HCT116 (cell line): Measurements from ENCODE around the gene DMD. TPM values are rescaled to one million over a fixed set of nuclear protein-coding genes. Genes with fewer than 3 reads are reported as not detected.

Source experiments
- ATAC-seq: fragments of 200-7000 bp; cut with Tn5 transposase; 2 replicates; pipeline ENCODE4 v1.9.1; 2020; ENCODE audit warnings: mild to moderate bottlenecking, moderate library complexity
- BruUV-seq: library from RNA; stranded (reverse); fragments of 400-500 nt; replicated peaks from 2 replicates; lab custom pipeline; 2021; lab: Mats Ljungman, UMichigan
- CTCF ChIA-PET: fragments of 300-600 bp; sonication (Branson Sonifier 250); formaldehyde crosslinking; loops from one replicate; lab custom pipeline; 2021; ENCODE audit warnings: antibody characterized with exemption; lab: Charles Lee
- POLR2A ChIA-PET: fragments of 300-600, 350-600 bp; sonication (Branson Sonifier 250); formaldehyde crosslinking; loops from one replicate; lab custom pipeline; 2021; ENCODE audit warnings: antibody characterized with exemption; lab: Charles Lee
- RAD21 ChIA-PET, 2 experiments: fragments of 300-600 bp; sonication (Branson Sonifier 250); formaldehyde crosslinking; loops; one replicate each; lab custom pipeline; 2023; ENCODE audit warnings: low total read pairs in 2 of 2; ENCODE audit not compliant: uncharacterized antibody in 2 of 2, unreplicated experiment in 2 of 2, low non-redundant PET in 1 of 2; lab: Charles Lee
- DNase-seq: peaks from one replicate; pipeline ENCODE4 v3.0.0-alpha.2; 2010; ENCODE audit warnings: low read depth, low spot score
- H2AFZ ChIP-seq: fragments of 200-600 bp; shearing (Covaris generic), sonication (generic); 2 replicates; pipeline ENCODE4 v1.6.1; 2017; ENCODE audit warnings: low read depth, mixed run types, mixed read lengths, antibody characterized with exemption, low read length; ENCODE audit not compliant: poor library complexity, severe bottlenecking
- H3K27ac ChIP-seq: 2 replicates; pipeline ENCODE4 v1.5.1; 2012; ENCODE audit warnings: low read depth, low read length
- H3K27me3 ChIP-seq: fragments of 200-600 bp; sonication (generic); 2 replicates; pipeline ENCODE4 v1.6.1; 2016; ENCODE audit warnings: mixed run types, low read length, mixed read lengths; ENCODE audit not compliant: insufficient read depth
- H3K36me3 ChIP-seq, 2 experiments: fragments of 200-500 bp in 1 of 2; fragments of 200-600 bp in 1 of 2; sonication (Bioruptor generic) in 1 of 2; sonication (generic) in 1 of 2; 2 replicates each; pipeline versions ENCODE4 v1.5.1 to v1.6.1; 2014 to 2016; ENCODE audit warnings: low read length in 2 of 2, inconsistent platforms in 1 of 2, mixed read lengths in 1 of 2, mixed run types in 1 of 2; ENCODE audit not compliant: insufficient read depth in 2 of 2, control insufficient read depth in 1 of 2
- H3K4me1 ChIP-seq, 2 experiments: fragments of 200-600 bp in 1 of 2; sonication (generic) in 1 of 2; 2 replicates each; pipeline versions ENCODE4 v1.5.1 to v1.6.1; 2012 to 2017; ENCODE audit warnings: low read length in 2 of 2, inconsistent platforms in 1 of 2, mild to moderate bottlenecking in 1 of 2, mixed read lengths in 1 of 2, mixed run types in 1 of 2, moderate library complexity in 1 of 2; ENCODE audit not compliant: insufficient read depth in 2 of 2, control insufficient read depth in 1 of 2
- H3K4me2 ChIP-seq: fragments of 200-600 bp; sonication (generic); 2 replicates; pipeline ENCODE4 v1.6.1; 2017; ENCODE audit warnings: mixed run types, low read length, mixed read lengths
- H3K4me3 ChIP-seq, 2 experiments: fragments of 200-600 bp in 1 of 2; sonication (generic) in 1 of 2; replicated peaks in 1 of 2; 2 replicates each; pipeline ENCODE4 v1.5.1; 2011 to 2016; ENCODE audit warnings: low read length in 2 of 2, control low read depth in 1 of 2, low read depth in 1 of 2, mild to moderate bottlenecking in 1 of 2, mixed read lengths in 1 of 2, mixed run types in 1 of 2
- H3K79me2 ChIP-seq: fragments of 200-600 bp; sonication (generic); 2 replicates; pipeline ENCODE4 v1.6.1; 2017; ENCODE audit warnings: mild to moderate bottlenecking, mixed run types, low read length, moderate library complexity, mixed read lengths; ENCODE audit not compliant: insufficient read depth
- H3K9ac ChIP-seq: fragments of 200-600 bp; sonication (generic); 2 replicates; pipeline ENCODE4 v1.6.1; 2016; ENCODE audit warnings: low read length, mixed read lengths
- H3K9me2 ChIP-seq: fragments of 200-600 bp; sonication (generic), shearing (Covaris generic); 2 replicates; pipeline ENCODE4 v1.6.1; 2017; ENCODE audit warnings: mixed run types, mild to moderate bottlenecking, moderate library complexity; ENCODE audit not compliant: insufficient read depth
- H3K9me3 ChIP-seq, 2 experiments: fragments of 200-500 bp in 1 of 2; fragments of 200-600 bp in 1 of 2; sonication (Bioruptor generic) in 1 of 2; sonication (generic) in 1 of 2; 2 replicates each; pipeline ENCODE4 v1.6.1; 2014 to 2017; ENCODE audit warnings: low read length in 2 of 2, mixed read lengths in 2 of 2, inconsistent platforms in 1 of 2, low read depth in 1 of 2, mild to moderate bottlenecking in 1 of 2, mixed run types in 1 of 2, moderate library complexity in 1 of 2; ENCODE audit not compliant: control insufficient read depth in 1 of 2, insufficient read depth in 1 of 2
- H4K20me1 ChIP-seq: fragments of 200-600 bp; sonication (generic), shearing (Covaris generic); 2 replicates; pipeline ENCODE4 v1.6.1; 2017; ENCODE audit warnings: mixed run types, mild to moderate bottlenecking, moderate library complexity; ENCODE audit not compliant: insufficient read depth
- CBX3 ChIP-seq: IDR thresholded peaks from 2 replicates; pipeline ENCODE4 v1.6.1; 2012; ENCODE audit warnings: low read depth
- CEBPB ChIP-seq: IDR thresholded peaks from 2 replicates; pipeline ENCODE4 v1.6.1; 2012; ENCODE audit warnings: low read depth
- EGR1 ChIP-seq: IDR thresholded peaks from 2 replicates; pipeline ENCODE4 v1.6.1; 2012; ENCODE audit warnings: low read depth
- ELF1 ChIP-seq: IDR thresholded peaks from 2 replicates; pipeline ENCODE4 v1.6.1; 2012; ENCODE audit warnings: low read depth, borderline replicate concordance
- EZH2 ChIP-seq: fragments of 200-600 bp; sonication (generic); IDR thresholded peaks from 2 replicates; pipeline ENCODE4 v1.6.1; 2017; ENCODE audit warnings: antibody characterized with exemption, mixed run types
- EZH2phosphoT487 ChIP-seq: fragments of 200-600 bp; IDR thresholded peaks from 2 replicates; pipeline ENCODE4 v1.6.1; 2018; ENCODE audit warnings: antibody characterized with exemption, borderline replicate concordance
- POLR2A ChIP-seq: IDR thresholded peaks from 2 replicates; pipeline ENCODE4 v1.7.0; 2011; ENCODE audit warnings: borderline replicate concordance; ENCODE audit not compliant: insufficient read depth, insufficient read length; ENCODE audit errors: extremely low read depth
- POLR2AphosphoS5 ChIP-seq: IDR thresholded peaks from 2 replicates; pipeline ENCODE4 v1.6.1; 2011; ENCODE audit warnings: mild to moderate bottlenecking, low read depth, low read length, moderate library complexity
- SIN3A ChIP-seq: IDR thresholded peaks from 2 replicates; pipeline ENCODE4 v1.6.1; 2012; ENCODE audit warnings: low read depth
- SP1 ChIP-seq: IDR thresholded peaks from 2 replicates; pipeline ENCODE4 v1.6.1; 2012; ENCODE audit warnings: low read depth
- SRF ChIP-seq: IDR thresholded peaks from 2 replicates; pipeline ENCODE4 v1.6.1; 2012; ENCODE audit warnings: low read depth
- TCF7L2 ChIP-seq: IDR thresholded peaks from 2 replicates; pipeline ENCODE4 v1.7.0; 2011; ENCODE audit warnings: borderline replicate concordance, inconsistent platforms; ENCODE audit not compliant: insufficient read depth, insufficient read length; ENCODE audit errors: extremely low read depth
- YY1 ChIP-seq: IDR thresholded peaks from 2 replicates; pipeline ENCODE4 v1.6.1; 2011; ENCODE audit warnings: low read length, low read depth, moderate library complexity, mild to moderate bottlenecking; ENCODE audit not compliant: insufficient replicate concordance; ENCODE audit errors: extremely low read depth
- ZFX ChIP-seq: fragments of 450-650 bp; IDR thresholded peaks from 2 replicates; pipeline ENCODE4 v1.6.1; 2017
- ZNF274 ChIP-seq: fragments of 200-500 bp; sonication (Bioruptor generic); IDR thresholded peaks from 2 replicates; pipeline ENCODE4 v1.6.1; 2014; ENCODE audit warnings: mild to moderate bottlenecking, low read depth, low read length, inconsistent platforms
- intact Hi-C: fragments of 100-400 bp; cut with micrococcal nuclease; formaldehyde crosslinking; loops from 2 replicates; pipeline ENCODE4 v1.10.0; 2022
- total RNA-seq: library from RNA; stranded (reverse); gene quantifications from one replicate; pipeline ENCODE4 v1.2.1, GENCODE V29; 2021; ENCODE audit not compliant: unreplicated experiment
- TF ChIP-seq, protein P1 (sequence below): IDR thresholded peaks from 2 replicates; pipeline ENCODE4 v1.6.1; 2012
- TF ChIP-seq, protein P2 (sequence below): IDR thresholded peaks from 2 replicates; pipeline ENCODE4 v1.6.1; 2012
- TF ChIP-seq, protein P3 (sequence below): IDR thresholded peaks from 2 replicates; pipeline ENCODE4 v1.6.1; 2012; ENCODE audit warnings: low read depth

Gene DMD
- total RNA-seq, 1 experiment from 2014 or later: 0.05 TPM

DNA sequence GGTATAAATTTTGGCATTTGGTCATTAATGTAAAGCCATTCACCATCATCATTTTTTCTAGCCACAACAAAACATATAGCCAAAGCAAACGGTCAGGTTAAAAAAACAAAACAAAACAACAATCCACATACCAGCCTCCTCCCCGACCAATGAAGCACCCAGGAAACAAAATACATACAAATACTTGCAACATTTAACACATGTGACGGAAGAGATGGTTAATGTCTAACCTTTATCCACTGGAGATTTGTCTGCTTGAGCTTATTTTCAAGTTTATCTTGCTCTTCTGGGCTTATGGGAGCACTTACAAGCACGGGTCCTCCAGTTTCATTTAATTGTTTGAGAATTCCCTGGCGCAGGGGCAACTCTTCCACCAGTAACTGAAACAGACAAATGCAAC, 1282.0 kb downstream of the DMD start:
- Histone ChIP-seq H3K9me2 (no peaks in the 10 kb centered on the region), H4K20me1 (no peaks in the 10 kb centered on the region), H3K9me3 (no peaks in the 10 kb centered on the region), H3K4me1 (no peaks in the 10 kb centered on the region), H3K4me3 (no peak overlapping the region), H3K4me2 (no peak overlapping the region), H3K27me3 (no peaks in the 10 kb centered on the region), H3K79me2 (no peaks in the 10 kb centered on the region), H3K27ac (no peak overlapping the region), H3K36me3 (no peaks in the 10 kb centered on the region), H2AFZ (no peak overlapping the region), H3K9ac (no peak overlapping the region)
- intact Hi-C loops: no loop called here
- RAD21 ChIA-PET: no interaction called here
- POLR2A ChIA-PET: no interaction called here
- CTCF ChIA-PET: no interaction called here
- DNase-seq (no peak), ATAC-seq (no peak)
- TF ChIP-seq SP1: no peak
- TF ChIP-seq POLR2AphosphoS5: no peak
- no peak for TF ChIP-seq CBX3
- BruUV-seq: no TSS peak

DNA sequence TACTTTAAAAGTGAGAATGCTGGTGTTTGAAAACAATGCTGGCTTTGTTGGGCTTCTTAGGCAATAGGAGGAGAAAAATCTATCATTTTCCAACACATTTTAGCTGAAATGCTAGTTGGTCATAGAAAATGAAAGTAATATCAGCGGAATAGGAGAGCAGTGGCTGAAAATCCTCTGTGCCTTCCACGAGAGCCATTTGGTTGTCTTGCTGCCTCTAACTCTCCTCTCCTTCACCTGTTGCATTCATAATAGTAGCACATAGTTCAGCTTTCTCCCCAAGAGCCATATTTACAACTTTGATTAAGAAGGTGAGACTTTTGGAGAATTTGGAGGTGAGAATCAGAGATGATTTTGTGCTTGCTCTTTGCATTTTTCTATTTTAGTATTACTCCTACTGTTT, 1290.1 kb downstream of the DMD start:
- no peaks in the 10 kb centered on the region for H3K9me2 ChIP-seq
- H3K9ac ChIP-seq: no peak overlapping the region
- no peak overlapping the region for H3K27ac ChIP-seq
- POLR2A ChIA-PET: no interaction called here
- H3K4me1 ChIP-seq: no peaks in the 10 kb centered on the region
- no peak overlapping the region for H3K4me3 ChIP-seq
- no peaks in the 10 kb centered on the region for H3K79me2 ChIP-seq
- ATAC-seq: no peak
- RAD21 ChIA-PET: no interaction called here
- DNase-seq: no peak
- CTCF ChIA-PET: no interaction called here
- no peaks in the 10 kb centered on the region for H3K9me3 ChIP-seq
- no peaks in the 10 kb centered on the region for H4K20me1 ChIP-seq
- H3K4me2 ChIP-seq: no peak overlapping the region
- H2AFZ ChIP-seq: no peak overlapping the region
- BruUV-seq: no TSS peak
- H3K27me3 ChIP-seq: no peaks in the 10 kb centered on the region
- no peaks in the 10 kb centered on the region for H3K36me3 ChIP-seq
- intact Hi-C loops: no loop called here
- TF ChIP-seq POLR2AphosphoS5: no peak
- no peak for TF ChIP-seq CEBPB
- TF ChIP-seq, protein P1, sequence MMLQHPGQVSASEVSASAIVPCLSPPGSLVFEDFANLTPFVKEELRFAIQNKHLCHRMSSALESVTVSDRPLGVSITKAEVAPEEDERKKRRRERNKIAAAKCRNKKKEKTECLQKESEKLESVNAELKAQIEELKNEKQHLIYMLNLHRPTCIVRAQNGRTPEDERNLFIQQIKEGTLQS: no peak
- no peak for TF ChIP-seq EZH2phosphoT487
- TF ChIP-seq, protein P2, sequence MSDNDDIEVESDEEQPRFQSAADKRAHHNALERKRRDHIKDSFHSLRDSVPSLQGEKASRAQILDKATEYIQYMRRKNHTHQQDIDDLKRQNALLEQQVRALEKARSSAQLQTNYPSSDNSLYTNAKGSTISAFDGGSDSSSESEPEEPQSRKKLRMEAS: no peak
- TF ChIP-seq, protein P3, sequence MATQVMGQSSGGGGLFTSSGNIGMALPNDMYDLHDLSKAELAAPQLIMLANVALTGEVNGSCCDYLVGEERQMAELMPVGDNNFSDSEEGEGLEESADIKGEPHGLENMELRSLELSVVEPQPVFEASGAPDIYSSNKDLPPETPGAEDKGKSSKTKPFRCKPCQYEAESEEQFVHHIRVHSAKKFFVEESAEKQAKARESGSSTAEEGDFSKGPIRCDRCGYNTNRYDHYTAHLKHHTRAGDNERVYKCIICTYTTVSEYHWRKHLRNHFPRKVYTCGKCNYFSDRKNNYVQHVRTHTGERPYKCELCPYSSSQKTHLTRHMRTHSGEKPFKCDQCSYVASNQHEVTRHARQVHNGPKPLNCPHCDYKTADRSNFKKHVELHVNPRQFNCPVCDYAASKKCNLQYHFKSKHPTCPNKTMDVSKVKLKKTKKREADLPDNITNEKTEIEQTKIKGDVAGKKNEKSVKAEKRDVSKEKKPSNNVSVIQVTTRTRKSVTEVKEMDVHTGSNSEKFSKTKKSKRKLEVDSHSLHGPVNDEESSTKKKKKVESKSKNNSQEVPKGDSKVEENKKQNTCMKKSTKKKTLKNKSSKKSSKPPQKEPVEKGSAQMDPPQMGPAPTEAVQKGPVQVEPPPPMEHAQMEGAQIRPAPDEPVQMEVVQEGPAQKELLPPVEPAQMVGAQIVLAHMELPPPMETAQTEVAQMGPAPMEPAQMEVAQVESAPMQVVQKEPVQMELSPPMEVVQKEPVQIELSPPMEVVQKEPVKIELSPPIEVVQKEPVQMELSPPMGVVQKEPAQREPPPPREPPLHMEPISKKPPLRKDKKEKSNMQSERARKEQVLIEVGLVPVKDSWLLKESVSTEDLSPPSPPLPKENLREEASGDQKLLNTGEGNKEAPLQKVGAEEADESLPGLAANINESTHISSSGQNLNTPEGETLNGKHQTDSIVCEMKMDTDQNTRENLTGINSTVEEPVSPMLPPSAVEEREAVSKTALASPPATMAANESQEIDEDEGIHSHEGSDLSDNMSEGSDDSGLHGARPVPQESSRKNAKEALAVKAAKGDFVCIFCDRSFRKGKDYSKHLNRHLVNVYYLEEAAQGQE: no peak
- no peak for TF ChIP-seq EGR1
- TF ChIP-seq ZNF274: no peak
- no peak for TF ChIP-seq SIN3A
- no peak for TF ChIP-seq EZH2
- TF ChIP-seq TCF7L2: no peak
- TF ChIP-seq ZFX: no peak
- TF ChIP-seq POLR2A: no peak
- TF ChIP-seq ELF1: no peak
- no peak for TF ChIP-seq YY1
- TF ChIP-seq SRF: no peak
